Epithelial cell of proximal tubule (primary cell): ENCODE data around the gene OCEL1. TPM values are rescaled to one million over a fixed set of nuclear protein-coding genes. Genes with fewer than 3 reads are reported as not detected.

ENCODE experiments used
- DNase-seq: peaks from one replicate; pipeline ENCODE4 v3.0.0-alpha.2; 2011; ENCODE audit warnings: low read depth
- H3K4me3 ChIP-seq: 2 replicates; pipeline ENCODE4 v1.5.1; 2011; ENCODE audit warnings: low read depth, mild to moderate bottlenecking, low read length
- total RNA-seq: library from RNA; depleted of rRNA; stranded (reverse); fragments of >200 nt; gene quantifications from 2 replicates; pipeline ENCODE4 v1.2.3, GENCODE V29; 2015
- TF ChIP-seq, protein P1 (sequence below): conservative IDR thresholded peaks from 2 replicates; pipeline ENCODE4 v1.5.1; 2012; ENCODE audit warnings: low read depth, mild to moderate bottlenecking, low read length

OCEL1 gene
- total RNA-seq, 1 donor from 2014 or later: 8.1 TPM

DNA sequence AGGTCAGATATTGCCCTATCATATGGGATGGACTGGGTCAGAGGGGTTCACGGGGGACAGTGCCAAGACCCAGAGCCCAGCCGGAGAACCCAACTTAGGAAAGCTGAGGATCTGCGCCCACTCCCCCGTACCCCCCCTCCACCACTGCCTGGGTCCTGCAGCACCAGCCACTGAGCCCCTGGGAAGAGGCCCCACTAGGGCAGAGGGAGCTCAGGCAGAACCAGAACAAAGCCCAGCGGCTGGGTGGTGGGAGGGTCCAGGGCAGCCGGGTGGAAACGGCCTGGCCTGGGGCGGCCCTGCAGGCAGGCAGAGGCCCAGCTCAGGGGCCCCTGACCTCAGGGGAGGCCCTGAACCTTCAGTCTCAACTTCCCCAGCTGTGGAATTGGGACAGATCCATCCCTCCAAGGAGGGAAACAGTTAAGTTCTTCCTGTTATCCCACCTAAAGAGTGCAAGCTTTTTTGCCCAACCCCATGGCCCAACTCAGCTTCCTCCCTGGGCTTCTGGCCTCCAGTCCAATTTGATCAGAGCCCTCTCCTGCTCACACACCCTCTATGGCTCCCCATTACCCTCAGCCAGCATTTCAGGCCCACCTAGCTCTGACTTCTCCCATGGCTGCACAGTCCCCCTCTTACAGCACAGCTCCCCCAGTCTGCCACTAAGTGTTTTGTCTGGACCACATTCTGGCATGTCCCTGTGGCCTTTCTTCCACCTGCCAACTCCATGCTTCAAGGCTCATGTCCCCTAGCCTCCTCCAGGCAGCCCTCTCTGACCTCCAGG, 16.6 kb downstream of the OCEL1 start:
- TF ChIP-seq, protein P1, sequence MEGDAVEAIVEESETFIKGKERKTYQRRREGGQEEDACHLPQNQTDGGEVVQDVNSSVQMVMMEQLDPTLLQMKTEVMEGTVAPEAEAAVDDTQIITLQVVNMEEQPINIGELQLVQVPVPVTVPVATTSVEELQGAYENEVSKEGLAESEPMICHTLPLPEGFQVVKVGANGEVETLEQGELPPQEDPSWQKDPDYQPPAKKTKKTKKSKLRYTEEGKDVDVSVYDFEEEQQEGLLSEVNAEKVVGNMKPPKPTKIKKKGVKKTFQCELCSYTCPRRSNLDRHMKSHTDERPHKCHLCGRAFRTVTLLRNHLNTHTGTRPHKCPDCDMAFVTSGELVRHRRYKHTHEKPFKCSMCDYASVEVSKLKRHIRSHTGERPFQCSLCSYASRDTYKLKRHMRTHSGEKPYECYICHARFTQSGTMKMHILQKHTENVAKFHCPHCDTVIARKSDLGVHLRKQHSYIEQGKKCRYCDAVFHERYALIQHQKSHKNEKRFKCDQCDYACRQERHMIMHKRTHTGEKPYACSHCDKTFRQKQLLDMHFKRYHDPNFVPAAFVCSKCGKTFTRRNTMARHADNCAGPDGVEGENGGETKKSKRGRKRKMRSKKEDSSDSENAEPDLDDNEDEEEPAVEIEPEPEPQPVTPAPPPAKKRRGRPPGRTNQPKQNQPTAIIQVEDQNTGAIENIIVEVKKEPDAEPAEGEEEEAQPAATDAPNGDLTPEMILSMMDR: no peak
- DNase-seq: no peak
- H3K4me3 ChIP-seq: peak overlapping the region; percentile 73

DNA sequence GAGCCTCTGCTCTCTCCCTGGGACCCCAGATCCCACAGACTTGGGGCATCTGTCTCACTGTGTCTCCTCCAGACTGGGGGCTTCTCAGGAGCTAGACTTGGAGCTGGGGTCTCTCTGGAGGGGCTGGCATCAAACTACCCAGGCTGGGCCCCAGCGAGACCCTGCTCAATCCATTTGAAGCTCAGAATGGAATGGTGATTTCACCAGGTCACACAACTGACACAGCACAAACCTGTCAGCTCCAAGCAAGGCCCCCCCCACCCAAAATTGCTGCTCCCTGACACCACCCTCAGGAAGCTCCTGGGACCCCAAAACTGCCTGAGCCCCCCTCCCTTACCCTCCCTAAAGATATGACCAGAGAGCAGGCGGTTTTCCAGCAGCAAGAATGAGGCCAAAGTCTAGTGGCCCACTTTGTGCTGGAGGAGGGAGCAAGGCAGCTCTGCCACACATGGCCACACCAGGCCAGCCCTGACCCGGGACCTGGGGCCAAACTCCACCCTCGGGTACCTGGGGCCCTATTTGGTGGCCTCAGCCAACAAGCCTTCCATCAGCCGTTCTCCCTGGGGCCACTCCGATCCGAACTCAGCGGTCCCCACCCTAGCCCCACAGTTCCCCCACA, 17.3 kb downstream of the OCEL1 start:
- DNase-seq: no peak
- peak overlapping the region; percentile 73 for H3K4me3 ChIP-seq
- TF ChIP-seq, protein P1: no peak

DNA sequence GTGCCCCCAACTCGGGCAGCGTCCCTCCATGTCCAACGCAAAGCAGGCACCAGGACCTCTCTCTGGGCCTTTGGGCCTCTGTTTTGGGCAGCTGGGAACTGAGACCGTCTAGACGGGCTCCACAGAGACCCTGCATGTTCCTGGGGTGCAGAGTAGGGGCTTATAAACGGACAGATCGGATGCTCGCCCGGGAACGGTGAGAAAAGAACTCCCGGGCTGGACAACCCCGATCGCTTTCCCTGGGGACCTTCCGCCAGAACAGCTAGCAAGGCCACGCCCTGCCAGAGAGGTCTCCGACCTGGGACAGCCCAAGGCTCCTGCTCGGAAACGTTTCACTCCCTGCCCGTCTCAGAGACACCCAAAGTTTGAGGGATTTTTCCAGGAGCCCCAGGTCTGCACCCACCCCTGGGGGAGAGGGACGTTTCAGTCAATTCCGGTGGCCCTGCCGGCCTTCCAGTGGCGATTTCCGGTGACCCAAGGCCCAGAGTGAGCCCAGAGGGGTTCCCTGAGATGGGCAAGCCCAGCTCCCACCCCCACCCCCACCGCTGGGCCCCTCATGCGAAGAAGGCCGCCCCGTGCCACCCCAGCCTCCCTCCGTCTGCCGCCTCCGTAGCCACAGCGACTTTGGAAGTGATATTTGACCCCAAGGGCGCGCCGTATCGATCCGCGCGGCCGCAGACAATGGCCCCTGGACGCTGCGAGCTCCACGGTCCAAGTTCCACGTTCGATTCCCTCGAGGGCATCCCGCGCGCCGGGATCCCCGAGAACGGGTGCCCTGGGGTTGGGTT, 18.0 kb downstream of the OCEL1 start:
- H3K4me3 ChIP-seq: peak overlapping the region; percentile 73
- DNase-seq: no peak
- TF ChIP-seq, protein P1: no peak

DNA sequence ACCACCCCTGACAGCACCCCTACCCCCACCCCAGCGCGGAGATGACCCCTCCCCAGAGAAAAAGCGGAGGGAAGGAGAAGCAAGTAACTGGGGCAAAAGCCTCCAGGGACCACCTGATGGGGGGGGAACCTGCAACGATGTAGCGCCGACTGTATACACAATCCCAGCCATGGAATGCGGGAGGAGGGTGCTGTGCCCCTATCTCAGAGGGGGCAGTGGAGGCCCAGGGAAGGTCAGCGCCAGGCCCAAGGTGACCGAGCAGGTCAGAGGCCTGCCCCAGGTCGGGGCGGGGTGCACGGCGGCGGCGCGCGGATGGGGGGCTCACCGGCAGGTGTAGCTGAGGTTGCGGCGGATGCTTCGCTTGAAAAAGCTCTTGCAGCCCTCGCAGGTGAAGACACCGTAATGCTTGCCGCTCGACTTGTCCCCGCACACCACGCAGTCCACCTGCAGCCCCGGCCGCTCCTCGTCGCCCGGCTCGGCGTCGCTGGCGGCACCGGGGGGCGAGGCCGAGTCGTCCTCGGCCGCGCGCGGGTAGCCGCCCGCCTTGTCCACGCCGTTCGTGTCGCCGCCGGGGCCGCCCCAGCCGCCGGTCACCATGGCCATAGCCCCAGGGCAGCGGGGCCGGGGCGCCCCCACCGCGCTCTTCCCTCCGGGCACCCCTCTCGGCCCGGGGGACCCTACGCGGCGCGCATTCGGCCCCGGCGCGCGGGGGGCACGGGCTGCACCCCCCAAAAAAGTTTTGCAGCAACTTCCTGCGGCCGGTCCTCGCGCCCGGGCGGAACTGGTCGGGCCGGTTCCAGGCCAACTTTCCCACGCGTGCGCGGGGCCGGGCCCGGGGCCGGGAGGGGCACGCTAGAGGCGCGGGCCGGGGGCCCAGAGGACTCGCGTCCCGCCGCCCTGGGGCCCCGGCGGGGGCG, 18.9 kb downstream of the OCEL1 start:
- H3K4me3 ChIP-seq: peak overlapping the region; percentile 73
- TF ChIP-seq, protein P1: no peak
- DNase-seq: no peak

DNA sequence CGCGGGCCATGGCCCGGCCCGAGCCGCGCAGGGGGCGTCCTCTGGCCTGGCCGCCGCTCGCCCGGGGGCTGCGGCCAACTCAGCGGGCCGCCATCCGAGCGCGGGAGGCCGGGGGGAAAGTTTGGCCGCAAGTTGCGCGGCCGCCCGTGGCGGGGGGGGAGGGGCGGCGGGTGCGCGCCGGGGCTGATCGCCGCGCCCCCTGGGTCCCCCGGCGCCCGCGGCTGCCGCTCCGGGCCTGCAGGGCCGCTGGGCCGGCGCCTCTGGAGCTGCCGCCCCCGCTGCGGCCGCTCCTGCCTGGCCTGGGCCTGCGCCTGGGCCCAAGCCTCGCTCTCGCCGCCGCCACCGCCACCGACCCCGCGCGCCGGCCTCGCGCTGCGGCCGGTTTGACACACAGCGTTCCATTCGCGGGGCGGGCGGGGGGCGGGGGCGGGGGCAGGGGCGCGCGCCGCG, 19.5 kb downstream of the OCEL1 start, which contains the start of gene NR2F6:
NR2F6 (minus strand) TSS at position 385 of the 450 bp plus-strand sequence. CDS start 699 bp downstream, outside the sequence.
- TF ChIP-seq, protein P1: no peak
- peak within 1 kb of the TSS; percentile 73 for H3K4me3 ChIP-seq
- no peak for DNase-seq

DNA sequence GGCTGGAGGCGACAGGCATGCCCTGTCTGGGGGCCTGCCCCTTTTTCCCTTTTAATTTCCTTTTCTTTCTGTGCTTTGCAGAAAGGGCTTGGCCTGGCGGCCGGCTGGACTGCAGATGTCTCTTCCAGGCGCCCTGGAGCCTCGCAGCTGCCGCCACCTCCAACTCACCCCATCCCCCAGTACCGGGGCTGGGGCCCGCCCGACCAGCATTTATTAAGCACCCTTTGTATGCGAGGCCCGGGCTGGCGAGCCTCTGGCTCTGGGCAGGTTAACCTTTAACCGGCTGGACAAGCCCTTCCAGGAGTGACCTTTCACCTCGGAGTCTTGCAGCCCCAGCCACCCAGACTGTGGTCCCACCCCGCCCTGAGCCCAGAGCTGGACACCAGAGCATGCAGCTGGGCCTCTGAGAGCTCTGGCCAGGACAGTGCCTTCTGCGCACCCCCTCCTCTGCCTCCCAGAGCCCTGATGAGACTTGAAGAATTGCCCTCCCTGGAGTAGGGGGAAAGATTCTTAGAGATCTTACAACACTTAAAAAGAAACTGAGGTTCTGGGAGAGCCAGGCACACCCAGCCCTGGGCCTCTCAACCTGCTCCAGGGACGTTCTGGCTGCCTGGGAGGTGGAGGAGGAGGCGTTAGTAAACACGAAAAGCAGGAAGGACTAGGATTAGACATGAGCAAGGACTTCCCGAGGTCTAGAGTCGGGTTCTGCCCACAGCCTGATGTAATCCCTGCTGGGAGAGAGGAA, 20.8 kb downstream of the OCEL1 start:
- DNase-seq: no peak
- TF ChIP-seq, protein P1: no peak
- H3K4me3 ChIP-seq: peak overlapping the region; percentile 54
